GM12878 (cell line): ENCODE results near the gene ACYP2. TPM values are rescaled to one million over a fixed set of nuclear protein-coding genes. Genes with fewer than 3 reads are reported as not detected.

Source experiments
- ATAC-seq: fragments of 200-7000 bp; cut with Tn5 transposase; 3 replicates; pipeline ENCODE4 v1.9.1; 2020; ENCODE audit warnings: mild to moderate bottlenecking, moderate library complexity
- BruUV-seq: library from RNA; stranded (reverse); fragments of 400-500 nt; replicated peaks from 2 replicates; lab custom pipeline; 2021; lab: Mats Ljungman, UMichigan
- CTCF ChIA-PET: fragments of 300-600 bp; sonication (Branson Sonifier 250); formaldehyde crosslinking; extraction: SDS; loops from one replicate; lab custom pipeline; 2021; ENCODE audit warnings: inconsistent platforms; lab: Yijun Ruan, JAX
- POLR2A ChIA-PET: fragments of 350-600 bp; formaldehyde crosslinking; extraction: SDS; loops from one replicate; lab custom pipeline; 2021; ENCODE audit warnings: inconsistent platforms; lab: Charles Lee
- RAD21 ChIA-PET: fragments of 300-600 bp; sonication (Branson Sonifier 250); formaldehyde crosslinking; loops from one replicate; lab custom pipeline; 2023; ENCODE audit warnings: antibody characterized with exemption; ENCODE audit not compliant: unreplicated experiment; lab: Charles Lee
- SMC1A ChIA-PET: fragments of 300-600 bp; sonication (Branson Sonifier 250); formaldehyde crosslinking; loops from one replicate; lab custom pipeline; 2023; ENCODE audit not compliant: unreplicated experiment, uncharacterized antibody; lab: Charles Lee
- DNase-seq: peaks from one replicate; pipeline ENCODE4 v3.0.0-alpha.2; 2011; ENCODE audit warnings: low read depth, low spot score
- FAIRE-seq: peaks from 3 replicates; lab custom pipeline; 2011; peaks lifted over from hg19 to GRCh38; lab: Jason Lieb, UNC
- H2AFZ ChIP-seq: 2 replicates; pipeline ENCODE4 v1.6.0; 2011; ENCODE audit warnings: low read depth, low read length, control low read depth; ENCODE audit not compliant: control insufficient read depth
- H3K27ac ChIP-seq: 2 replicates; pipeline ENCODE4 v1.5.1; 2011; ENCODE audit warnings: control low read depth; ENCODE audit not compliant: control insufficient read depth, insufficient read depth
- H3K27me3 ChIP-seq, 2 experiments: replicated peaks in 1 of 2; 2 replicates each; pipeline versions ENCODE4 v1.6.0 to v1.6.1; 2011; ENCODE audit warnings: low read length in 1 of 2; ENCODE audit not compliant: control insufficient read depth in 2 of 2, insufficient read depth in 2 of 2
- H3K36me3 ChIP-seq, 2 experiments: 2 replicates each; pipeline ENCODE4 v1.5.1; 2011; ENCODE audit warnings: low read length in 1 of 2; ENCODE audit not compliant: control insufficient read depth in 2 of 2, insufficient read depth in 2 of 2
- H3K4me1 ChIP-seq: 2 replicates; pipeline ENCODE4 v1.6.1; 2011; ENCODE audit warnings: mild to moderate bottlenecking, low read length, moderate library complexity, mixed read lengths; ENCODE audit not compliant: control insufficient read depth, insufficient read depth
- H3K4me2 ChIP-seq: 2 replicates; pipeline ENCODE4 v1.6.0; 2011; ENCODE audit warnings: control low read depth; ENCODE audit not compliant: control insufficient read depth, insufficient read depth
- H3K4me3 ChIP-seq: fragments of 200-600 bp; sonication (generic); 2 replicates; pipeline ENCODE4 v1.5.1; 2016
- H3K79me2 ChIP-seq: 2 replicates; pipeline ENCODE4 v1.6.0; 2011; ENCODE audit warnings: low read length; ENCODE audit not compliant: control insufficient read depth, insufficient read depth
- H3K9ac ChIP-seq: 2 replicates; pipeline ENCODE4 v1.8.0; 2011; ENCODE audit warnings: low read length, control low read depth, mixed read lengths; ENCODE audit not compliant: control insufficient read depth, insufficient read depth
- H3K9me3 ChIP-seq: replicated peaks from 3 replicates; pipeline ENCODE4 v1.5.1; 2011; ENCODE audit warnings: mild to moderate bottlenecking, low read length; ENCODE audit not compliant: control insufficient read depth, insufficient read depth
- H4K20me1 ChIP-seq: 2 replicates; pipeline ENCODE4 v1.6.0; 2011; ENCODE audit not compliant: control insufficient read depth, insufficient read depth
- ATF2 ChIP-seq: IDR thresholded peaks from 2 replicates; pipeline ENCODE4 v1.6.1; 2012; ENCODE audit warnings: low read length, inconsistent platforms
- EGR1 ChIP-seq, 2 experiments: IDR thresholded peaks; 1 replicate in 1 of 2; 2 replicates in 1 of 2; pipeline ENCODE4 v1.6.1; 2011 to 2012; ENCODE audit warnings: low read depth in 2 of 2, low read length in 2 of 2, borderline replicate concordance in 1 of 2, mild to moderate bottlenecking in 1 of 2, moderate library complexity in 1 of 2
- EZH2 ChIP-seq: IDR thresholded peaks from 2 replicates; pipeline ENCODE4 v1.6.1; 2012; ENCODE audit warnings: low read depth, mild to moderate bottlenecking, control low read depth, inconsistent platforms, low read length, borderline replicate concordance; ENCODE audit not compliant: control insufficient read depth
- FOS ChIP-seq: IDR thresholded peaks from 3 replicates; pipeline ENCODE4 v1.6.1; 2011; ENCODE audit warnings: borderline replicate concordance; ENCODE audit not compliant: insufficient read length; ENCODE audit errors: extremely low read depth
- FOXM1 ChIP-seq: IDR thresholded peaks from 2 replicates; pipeline ENCODE4 v1.6.1; 2012; ENCODE audit warnings: low read depth, mild to moderate bottlenecking, inconsistent platforms, low read length, moderate library complexity
- JUND ChIP-seq: IDR thresholded peaks from 2 replicates; pipeline ENCODE4 v1.6.1; 2012; ENCODE audit warnings: low read depth, mild to moderate bottlenecking, low read length, improper control_type of control experiment, moderate library complexity
- KLF5 ChIP-seq: fragments of 450-650 bp; IDR thresholded peaks from 2 replicates; pipeline ENCODE4 v1.6.1; 2014; ENCODE audit warnings: mild to moderate bottlenecking; ENCODE audit not compliant: partially characterized antibody
- RAD21 ChIP-seq: IDR thresholded peaks from 2 replicates; pipeline ENCODE4 v1.6.1; 2011; ENCODE audit warnings: mild to moderate bottlenecking, low read depth, low read length, moderate library complexity; ENCODE audit not compliant: insufficient read depth
- RUNX3 ChIP-seq: IDR thresholded peaks from 2 replicates; pipeline ENCODE4 v1.6.1; 2012; ENCODE audit warnings: low read length, inconsistent platforms
- SMC3 ChIP-seq: IDR thresholded peaks from 2 replicates; pipeline ENCODE4 v1.6.1; 2011; ENCODE audit warnings: low read length, improper control_type of control experiment, borderline replicate concordance
- TBL1XR1 ChIP-seq: IDR thresholded peaks from 2 replicates; pipeline ENCODE4 v1.6.1; 2012; ENCODE audit warnings: low read depth, low read length, improper control_type of control experiment
- TCF12 ChIP-seq: IDR thresholded peaks from 2 replicates; pipeline ENCODE4 v1.6.1; 2011; ENCODE audit warnings: low read depth, mild to moderate bottlenecking, low read length
- ZNF622 ChIP-seq: fragments of 450-650 bp; IDR thresholded peaks from 2 replicates; pipeline ENCODE4 v1.6.1; 2017; ENCODE audit warnings: mild to moderate bottlenecking, inconsistent platforms
- ZZZ3 ChIP-seq: IDR thresholded peaks from 2 replicates; pipeline ENCODE4 v1.6.1; 2011; ENCODE audit warnings: low read depth; ENCODE audit not compliant: control insufficient read depth, insufficient read length
- WGBS: methylation state at CpG from one replicate; pipeline ENCODE4 v1.1.6; 2016; ENCODE audit warnings: low lambda C conversion rate; ENCODE audit not compliant: insufficient replicate concordance, insufficient coverage; ENCODE audit errors: missing lambda C conversion rate; 5-methylcytosine and 5-hydroxymethylcytosine counted together
- in situ Hi-C: fragments of 300-500 bp; cut with MboI; formaldehyde crosslinking; loops from 9 replicates; pipeline ENCODE4 v1.14.3; 2018; ENCODE audit warnings: mixed read lengths
- intact Hi-C: fragments of 100-400 bp; cut with micrococcal nuclease; formaldehyde crosslinking; loops from one replicate; pipeline ENCODE4 v1.14.2; 2022; ENCODE audit not compliant: unreplicated experiment
- polyA plus RNA-seq, 11 experiments: library from polyadenylated mRNA; depleted of rRNA in 4 of 11; unstranded in 6 of 11; stranded (reverse) in 5 of 11; fragments of >200 nt; fragmentation: Nextera tagmentation in 4 of 11; fragmentation: Illumina TruSeq in 1 of 11; extraction: Ambion mirVana in 4 of 11; extraction: Trizol in 1 of 11; gene quantifications; 1 replicate in 1 of 11; 2 replicates in 10 of 11; pipeline versions ENCODE4 v1.2.1 to v1.2.3, GENCODE V29; 2011 to 2016; ENCODE audit warnings: inconsistent platforms in 2 of 11, missing spikeins in 2 of 11, low read depth in 1 of 11
- total RNA-seq, 4 experiments: library from RNA; depleted of rRNA in 3 of 4; stranded (reverse); fragments of >200 nt in 3 of 4; fragmentation: Illumina TruSeq in 1 of 4; extraction: Trizol in 1 of 4; gene quantifications; 2 replicates each; pipeline versions ENCODE4 v1.2.1 to v1.2.3, GENCODE V29; 2013 to 2021
- TF ChIP-seq, protein P1 (sequence below): fragments of 450-650 bp; IDR thresholded peaks from 2 replicates; pipeline ENCODE4 v1.6.1; 2018; ENCODE audit warnings: borderline replicate concordance, mild to moderate bottlenecking; ENCODE audit not compliant: partially characterized antibody

ACYP2 gene
- total and polyA plus RNA-seq, 10 of the 15 experiments (the other 5 are each of a cell fraction or from before 2014, with no cell fraction given), result 4.2 to 16.3 (median 9.0) TPM

DNA sequence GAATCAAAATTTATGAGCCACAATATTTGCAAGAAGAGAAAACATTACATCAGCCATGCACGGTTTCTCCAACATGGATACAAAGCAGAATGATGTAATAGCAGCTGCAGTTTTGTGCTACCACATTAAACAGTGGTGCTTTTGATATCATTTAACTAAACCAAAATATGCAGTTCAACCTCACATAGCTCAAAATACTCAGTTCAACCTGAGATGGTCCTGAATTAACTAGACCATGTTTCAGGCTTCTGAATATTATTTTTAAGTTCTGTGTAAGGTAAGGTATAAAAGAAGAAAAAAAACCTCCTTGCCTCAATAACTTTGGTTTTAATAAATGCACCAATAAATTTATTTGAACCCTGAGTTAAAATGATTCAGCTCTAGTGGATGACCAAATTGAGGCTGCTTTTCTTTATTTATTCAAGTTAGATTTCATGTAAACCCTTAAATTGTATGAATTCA lies 159.4 kb downstream of the ACYP2 start:
- Histone ChIP-seq H3K36me3 (no peaks in the 10 kb centered on the region), H4K20me1 (no peaks in the 10 kb centered on the region), H3K4me1 (peaks cover 6% of the 10 kb centered on the region; the same call in 1 of the 2 replicates), H3K4me3 (no peak overlapping the region), H3K27ac (no peak overlapping the region), H3K27me3 (no peaks in the 10 kb centered on the region), H2AFZ (no peak overlapping the region), H3K9ac (no peak overlapping the region), H3K9me3 (no peaks in the 10 kb centered on the region), H3K79me2 (no peaks in the 10 kb centered on the region), H3K4me2 (no peak overlapping the region)
- no peak for DNase-seq
- ChIA-PET POLR2A (no interaction called here), CTCF (no interaction called here), RAD21 (no interaction called here), SMC1A (interaction anchor here (0.8 to 1.5 kb wide), 2 partner anchors 15 to 223 kb away, joined by 3 to 4 read pairs; no protein-coding TSS in a partner anchor)
- BruUV-seq, result no TSS peak
- in situ Hi-C loops (no loop called here), intact Hi-C loops (no loop called here)
- FAIRE-seq, result no peak
- ATAC-seq, result no peak
- TF ChIP-seq TBL1XR1 (no peak), EZH2 (no peak), SMC3 (no peak), EGR1 (IDR thresholded peaks at IDR 0.05; ENCODE audit: borderline replicate concordance in 1 of 2, low read depth in 2 of 2, low read length in 2 of 2) (no peak), ATF2 (0 out of 2 replicates have a peak, but pooled peaks have one; percentile 19), ZZZ3 (no peak), FOS (no peak), ZNF622 (no peak), KLF5 (no peak), FOXM1 (no peak), JUND (no peak), RAD21 (no peak), TCF12 (no peak), RUNX3 (peak; percentile 51; the same call in 1 of the 2 replicates)
- TF ChIP-seq, protein P1, sequence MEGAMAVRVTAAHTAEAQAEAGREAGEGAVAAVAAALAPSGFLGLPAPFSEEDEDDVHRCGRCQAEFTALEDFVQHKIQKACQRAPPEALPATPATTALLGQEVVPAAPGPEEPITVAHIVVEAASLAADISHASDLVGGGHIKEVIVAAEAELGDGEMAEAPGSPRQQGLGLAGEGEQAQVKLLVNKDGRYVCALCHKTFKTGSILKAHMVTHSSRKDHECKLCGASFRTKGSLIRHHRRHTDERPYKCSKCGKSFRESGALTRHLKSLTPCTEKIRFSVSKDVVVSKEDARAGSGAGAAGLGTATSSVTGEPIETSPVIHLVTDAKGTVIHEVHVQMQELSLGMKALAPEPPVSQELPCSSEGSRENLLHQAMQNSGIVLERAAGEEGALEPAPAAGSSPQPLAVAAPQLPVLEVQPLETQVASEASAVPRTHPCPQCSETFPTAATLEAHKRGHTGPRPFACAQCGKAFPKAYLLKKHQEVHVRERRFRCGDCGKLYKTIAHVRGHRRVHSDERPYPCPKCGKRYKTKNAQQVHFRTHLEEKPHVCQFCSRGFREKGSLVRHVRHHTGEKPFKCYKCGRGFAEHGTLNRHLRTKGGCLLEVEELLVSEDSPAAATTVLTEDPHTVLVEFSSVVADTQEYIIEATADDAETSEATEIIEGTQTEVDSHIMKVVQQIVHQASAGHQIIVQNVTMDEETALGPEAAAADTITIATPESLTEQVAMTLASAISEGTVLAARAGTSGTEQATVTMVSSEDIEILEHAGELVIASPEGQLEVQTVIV, result no peak
- WGBS, result 0% methylated on average over 1 of the region's 1 CpG
